Hepatocyte (in vitro differentiated cells): ENCODE data around the gene AVPR1B.

Experiments used
- EZH2 ChIP-seq: fragments of 200-600 bp; sonication (generic); IDR thresholded peaks from 2 replicates; pipeline ENCODE4 v1.6.1; 2016; ENCODE audit warnings: antibody characterized with exemption, mild to moderate bottlenecking, borderline replicate concordance
- EZH2phosphoT487 ChIP-seq: fragments of 200-600 bp; sonication (generic); IDR thresholded peaks from one replicate; pipeline ENCODE4 v1.6.1; 2018; ENCODE audit warnings: antibody characterized with exemption, mild to moderate bottlenecking, low read depth, moderate library complexity; ENCODE audit not compliant: unreplicated experiment, severe bottlenecking
- TF ChIP-seq, protein P1 (sequence below): fragments of 200-600 bp; sonication (generic); IDR thresholded peaks from 2 replicates; pipeline ENCODE4 v1.5.1; 2016; ENCODE audit warnings: antibody characterized with exemption, mild to moderate bottlenecking; ENCODE audit not compliant: poor library complexity

GRCh38 chr1:206142011-206142410 is 24.8 kb upstream of the AVPR1B start:
- TF ChIP-seq, protein P1, sequence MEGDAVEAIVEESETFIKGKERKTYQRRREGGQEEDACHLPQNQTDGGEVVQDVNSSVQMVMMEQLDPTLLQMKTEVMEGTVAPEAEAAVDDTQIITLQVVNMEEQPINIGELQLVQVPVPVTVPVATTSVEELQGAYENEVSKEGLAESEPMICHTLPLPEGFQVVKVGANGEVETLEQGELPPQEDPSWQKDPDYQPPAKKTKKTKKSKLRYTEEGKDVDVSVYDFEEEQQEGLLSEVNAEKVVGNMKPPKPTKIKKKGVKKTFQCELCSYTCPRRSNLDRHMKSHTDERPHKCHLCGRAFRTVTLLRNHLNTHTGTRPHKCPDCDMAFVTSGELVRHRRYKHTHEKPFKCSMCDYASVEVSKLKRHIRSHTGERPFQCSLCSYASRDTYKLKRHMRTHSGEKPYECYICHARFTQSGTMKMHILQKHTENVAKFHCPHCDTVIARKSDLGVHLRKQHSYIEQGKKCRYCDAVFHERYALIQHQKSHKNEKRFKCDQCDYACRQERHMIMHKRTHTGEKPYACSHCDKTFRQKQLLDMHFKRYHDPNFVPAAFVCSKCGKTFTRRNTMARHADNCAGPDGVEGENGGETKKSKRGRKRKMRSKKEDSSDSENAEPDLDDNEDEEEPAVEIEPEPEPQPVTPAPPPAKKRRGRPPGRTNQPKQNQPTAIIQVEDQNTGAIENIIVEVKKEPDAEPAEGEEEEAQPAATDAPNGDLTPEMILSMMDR: no peak
- TF ChIP-seq EZH2: no peak
- TF ChIP-seq EZH2phosphoT487: no peak
